NB4 (cell line): ENCODE measurements around the gene UBLCP1.

Source experiments
- POLR2A ChIP-seq: IDR thresholded peaks from 2 replicates; pipeline ENCODE4 v1.6.1; 2011; ENCODE audit warnings: mild to moderate bottlenecking; ENCODE audit not compliant: insufficient read length; ENCODE audit errors: extremely low read depth
- TF ChIP-seq, protein P1 (sequence below): IDR thresholded peaks from one replicate; pipeline ENCODE4 v1.5.1; 2012; ENCODE audit warnings: low read depth, low read length
- TF ChIP-seq, protein P2 (sequence below): IDR thresholded peaks from 2 replicates; pipeline ENCODE4 v1.6.1; 2011; ENCODE audit warnings: low read depth, low read length

DNA sequence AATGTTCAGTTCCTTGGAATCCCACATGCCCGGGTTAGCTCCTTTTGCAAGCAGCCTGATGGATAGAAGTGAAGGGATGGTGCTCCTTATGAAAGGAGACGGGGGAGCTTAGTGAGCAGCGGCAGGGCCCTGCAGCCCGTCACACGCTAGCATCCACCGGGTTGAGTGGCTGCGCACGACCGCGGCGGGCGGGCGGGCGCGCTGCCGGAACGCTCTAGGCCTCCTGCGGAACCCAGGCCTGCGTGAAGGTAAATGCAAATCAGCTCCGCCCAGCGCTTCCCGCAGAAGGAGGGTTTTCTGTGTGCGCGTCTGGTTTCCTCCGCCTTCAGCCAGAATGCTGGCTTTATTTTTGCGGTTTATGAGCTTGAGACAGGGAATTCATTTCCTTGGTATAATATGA lies 47.4 kb downstream of the UBLCP1 start:
- TF ChIP-seq, protein P1, sequence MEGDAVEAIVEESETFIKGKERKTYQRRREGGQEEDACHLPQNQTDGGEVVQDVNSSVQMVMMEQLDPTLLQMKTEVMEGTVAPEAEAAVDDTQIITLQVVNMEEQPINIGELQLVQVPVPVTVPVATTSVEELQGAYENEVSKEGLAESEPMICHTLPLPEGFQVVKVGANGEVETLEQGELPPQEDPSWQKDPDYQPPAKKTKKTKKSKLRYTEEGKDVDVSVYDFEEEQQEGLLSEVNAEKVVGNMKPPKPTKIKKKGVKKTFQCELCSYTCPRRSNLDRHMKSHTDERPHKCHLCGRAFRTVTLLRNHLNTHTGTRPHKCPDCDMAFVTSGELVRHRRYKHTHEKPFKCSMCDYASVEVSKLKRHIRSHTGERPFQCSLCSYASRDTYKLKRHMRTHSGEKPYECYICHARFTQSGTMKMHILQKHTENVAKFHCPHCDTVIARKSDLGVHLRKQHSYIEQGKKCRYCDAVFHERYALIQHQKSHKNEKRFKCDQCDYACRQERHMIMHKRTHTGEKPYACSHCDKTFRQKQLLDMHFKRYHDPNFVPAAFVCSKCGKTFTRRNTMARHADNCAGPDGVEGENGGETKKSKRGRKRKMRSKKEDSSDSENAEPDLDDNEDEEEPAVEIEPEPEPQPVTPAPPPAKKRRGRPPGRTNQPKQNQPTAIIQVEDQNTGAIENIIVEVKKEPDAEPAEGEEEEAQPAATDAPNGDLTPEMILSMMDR = no peak
- TF ChIP-seq POLR2A = no peak
- TF ChIP-seq, protein P2, sequence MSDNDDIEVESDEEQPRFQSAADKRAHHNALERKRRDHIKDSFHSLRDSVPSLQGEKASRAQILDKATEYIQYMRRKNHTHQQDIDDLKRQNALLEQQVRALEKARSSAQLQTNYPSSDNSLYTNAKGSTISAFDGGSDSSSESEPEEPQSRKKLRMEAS = no peak
